ENCODE measurements around the gene FUCA2. TPM values are rescaled to one million over a fixed set of nuclear protein-coding genes. Genes with fewer than 3 reads are reported as not detected.
A peak's percentile ranks its signal among the peaks of the same experiment; 100 is the strongest.

Gene FUCA2
- total and polyA plus RNA-seq, 2 experiments from 2014 or later: 31.8 to 33.4 TPM

DNA sequence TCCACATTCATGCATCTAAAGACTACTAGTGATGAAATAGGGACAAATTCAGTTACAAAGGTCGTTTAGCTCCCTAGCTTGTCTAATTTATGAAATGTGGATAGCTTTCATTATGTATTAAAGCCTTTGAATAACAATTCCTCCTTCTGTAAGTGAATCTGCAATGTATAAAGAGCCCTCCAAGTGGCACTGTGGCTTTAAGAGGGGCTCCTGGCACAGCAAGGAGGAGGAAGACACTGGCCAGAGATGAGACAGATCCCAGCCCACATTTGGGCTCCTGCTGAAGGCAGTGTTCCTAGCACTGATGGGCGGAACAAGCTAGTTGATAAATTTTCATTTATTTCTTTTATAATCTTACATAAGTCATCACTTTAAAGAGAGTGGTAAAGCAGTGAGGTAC, 17.6 kb upstream of the FUCA2 start:
- H3K4me3 Mint-ChIP-seq: no peak overlapping the region
- Histone ChIP-seq H3K4me1 (ENCODE audit: insufficient read depth) (peaks cover 14% of the 10 kb centered on the region), H3K4me2 (0 out of 2 replicates have a peak overlapping the region, but pooled peaks have one; percentile 29), H3K79me2 (replicated peaks; ENCODE audit: insufficient read depth) (no peaks in the 10 kb centered on the region), H3K9me2 (ENCODE audit: insufficient read depth) (no peaks in the 10 kb centered on the region), H3K27ac (ENCODE audit: low read depth) (no peak overlapping the region), H3K36me3 (ENCODE audit: insufficient read depth) (no peaks in the 10 kb centered on the region), H3F3A (replicated peaks; ENCODE audit: low read depth) (no peaks in the 10 kb centered on the region), H4K20me1 (replicated peaks; ENCODE audit: insufficient read depth) (no peaks in the 10 kb centered on the region), H3K27me3 (ENCODE audit: insufficient read depth) (peaks cover 18% of the 10 kb centered on the region; the same call in 1 of the 2 replicates), H2AFZ (no peak overlapping the region), H3K4me3 (no peak overlapping the region)
- H3K27ac Mint-ChIP-seq: no peak overlapping the region
- H3K36me3 Mint-ChIP-seq (ENCODE audit: low read depth): no peaks in the 10 kb centered on the region
- TF ChIP-seq, protein P1, sequence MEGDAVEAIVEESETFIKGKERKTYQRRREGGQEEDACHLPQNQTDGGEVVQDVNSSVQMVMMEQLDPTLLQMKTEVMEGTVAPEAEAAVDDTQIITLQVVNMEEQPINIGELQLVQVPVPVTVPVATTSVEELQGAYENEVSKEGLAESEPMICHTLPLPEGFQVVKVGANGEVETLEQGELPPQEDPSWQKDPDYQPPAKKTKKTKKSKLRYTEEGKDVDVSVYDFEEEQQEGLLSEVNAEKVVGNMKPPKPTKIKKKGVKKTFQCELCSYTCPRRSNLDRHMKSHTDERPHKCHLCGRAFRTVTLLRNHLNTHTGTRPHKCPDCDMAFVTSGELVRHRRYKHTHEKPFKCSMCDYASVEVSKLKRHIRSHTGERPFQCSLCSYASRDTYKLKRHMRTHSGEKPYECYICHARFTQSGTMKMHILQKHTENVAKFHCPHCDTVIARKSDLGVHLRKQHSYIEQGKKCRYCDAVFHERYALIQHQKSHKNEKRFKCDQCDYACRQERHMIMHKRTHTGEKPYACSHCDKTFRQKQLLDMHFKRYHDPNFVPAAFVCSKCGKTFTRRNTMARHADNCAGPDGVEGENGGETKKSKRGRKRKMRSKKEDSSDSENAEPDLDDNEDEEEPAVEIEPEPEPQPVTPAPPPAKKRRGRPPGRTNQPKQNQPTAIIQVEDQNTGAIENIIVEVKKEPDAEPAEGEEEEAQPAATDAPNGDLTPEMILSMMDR (conservative IDR thresholded peaks at IDR 0.05; ENCODE audit: low read depth in 2 of 2): peak; percentile 32 to 46
- TF ChIP-seq ZNF114 (CRISPR knock-in tag; IDR thresholded peaks at IDR 0.05): no peak
- DNase-seq (ENCODE audit: low spot score): peak; percentile 54
- ATAC-seq: peak; percentile 90
- H3K4me1 Mint-ChIP-seq: peaks cover 10% of the 10 kb centered on the region
- H3K9me3 Mint-ChIP-seq: no peaks in the 10 kb centered on the region
- H3K27me3 Mint-ChIP-seq (ENCODE audit: insufficient read depth, low read depth, poor library complexity): peaks cover 4% of the 10 kb centered on the region

DNA sequence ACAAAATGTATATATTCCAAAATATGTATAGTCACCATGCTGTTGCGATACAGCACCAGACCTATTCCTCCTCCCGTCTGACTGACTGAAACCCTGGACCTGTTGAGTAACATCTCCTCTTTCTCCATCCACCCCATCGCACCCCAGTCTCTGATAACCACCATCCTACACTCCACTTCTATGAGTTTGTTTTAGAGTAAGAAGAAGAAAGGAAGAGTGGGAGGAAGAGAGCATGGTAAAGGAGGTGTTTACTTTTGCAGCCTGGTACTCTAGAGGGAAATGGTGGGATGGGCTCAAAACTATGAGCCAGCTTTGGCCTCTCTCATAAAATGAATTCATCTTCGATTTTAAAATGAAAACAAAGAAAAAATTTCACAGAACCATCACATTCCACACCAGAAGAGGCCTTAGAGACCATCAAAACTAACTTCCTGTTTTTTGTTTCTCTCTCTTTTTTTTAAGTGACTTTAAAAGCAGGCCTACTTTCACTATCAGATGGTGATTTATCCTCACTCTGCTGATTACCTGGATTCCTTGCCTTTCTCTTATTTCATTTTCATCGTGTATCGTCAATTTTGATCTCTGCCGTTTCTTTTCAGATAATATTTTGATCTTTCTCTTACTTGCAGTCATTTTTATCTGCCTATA, 16.8 kb upstream of the FUCA2 start:
- H3K4me1 ChIP-seq (ENCODE audit: insufficient read depth): peaks cover 14% of the 10 kb centered on the region
- no peaks in the 10 kb centered on the region for H3K36me3 ChIP-seq (ENCODE audit: insufficient read depth)
- no peak for TF ChIP-seq NANOG (IDR thresholded peaks at IDR 0.05; ENCODE audit: borderline replicate concordance)
- no peak for TF ChIP-seq JUNB (IDR thresholded peaks at IDR 0.05; ENCODE audit: unreplicated experiment)
- TF ChIP-seq, protein P2, sequence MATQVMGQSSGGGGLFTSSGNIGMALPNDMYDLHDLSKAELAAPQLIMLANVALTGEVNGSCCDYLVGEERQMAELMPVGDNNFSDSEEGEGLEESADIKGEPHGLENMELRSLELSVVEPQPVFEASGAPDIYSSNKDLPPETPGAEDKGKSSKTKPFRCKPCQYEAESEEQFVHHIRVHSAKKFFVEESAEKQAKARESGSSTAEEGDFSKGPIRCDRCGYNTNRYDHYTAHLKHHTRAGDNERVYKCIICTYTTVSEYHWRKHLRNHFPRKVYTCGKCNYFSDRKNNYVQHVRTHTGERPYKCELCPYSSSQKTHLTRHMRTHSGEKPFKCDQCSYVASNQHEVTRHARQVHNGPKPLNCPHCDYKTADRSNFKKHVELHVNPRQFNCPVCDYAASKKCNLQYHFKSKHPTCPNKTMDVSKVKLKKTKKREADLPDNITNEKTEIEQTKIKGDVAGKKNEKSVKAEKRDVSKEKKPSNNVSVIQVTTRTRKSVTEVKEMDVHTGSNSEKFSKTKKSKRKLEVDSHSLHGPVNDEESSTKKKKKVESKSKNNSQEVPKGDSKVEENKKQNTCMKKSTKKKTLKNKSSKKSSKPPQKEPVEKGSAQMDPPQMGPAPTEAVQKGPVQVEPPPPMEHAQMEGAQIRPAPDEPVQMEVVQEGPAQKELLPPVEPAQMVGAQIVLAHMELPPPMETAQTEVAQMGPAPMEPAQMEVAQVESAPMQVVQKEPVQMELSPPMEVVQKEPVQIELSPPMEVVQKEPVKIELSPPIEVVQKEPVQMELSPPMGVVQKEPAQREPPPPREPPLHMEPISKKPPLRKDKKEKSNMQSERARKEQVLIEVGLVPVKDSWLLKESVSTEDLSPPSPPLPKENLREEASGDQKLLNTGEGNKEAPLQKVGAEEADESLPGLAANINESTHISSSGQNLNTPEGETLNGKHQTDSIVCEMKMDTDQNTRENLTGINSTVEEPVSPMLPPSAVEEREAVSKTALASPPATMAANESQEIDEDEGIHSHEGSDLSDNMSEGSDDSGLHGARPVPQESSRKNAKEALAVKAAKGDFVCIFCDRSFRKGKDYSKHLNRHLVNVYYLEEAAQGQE (IDR thresholded peaks at IDR 0.05; ENCODE audit: unreplicated experiment): no peak
- no peak for TF ChIP-seq STAT1 (IDR thresholded peaks at IDR 0.05; ENCODE audit: unreplicated experiment)
- TF ChIP-seq CREB1 (CRISPR knock-in tag; IDR thresholded peaks at IDR 0.05; ENCODE audit: low read depth): no peak
- TF ChIP-seq ZNF331 (CRISPR knock-in tag; IDR thresholded peaks at IDR 0.05; ENCODE audit: low read depth): no peak
- no peak for TF ChIP-seq POLR2AphosphoS5 (IDR thresholded peaks at IDR 0.05; ENCODE audit: low read depth)
- TF ChIP-seq EZH2phosphoT487 (IDR thresholded peaks at IDR 0.05; ENCODE audit: unreplicated experiment): no peak
- Mint-ChIP-seq H3K9me3 (no peaks in the 10 kb centered on the region), H3K4me1 (peaks cover 10% of the 10 kb centered on the region), H3K27me3 (ENCODE audit: insufficient read depth, low read depth, poor library complexity) (peaks cover 8% of the 10 kb centered on the region), H3K27ac (no peak overlapping the region), H3K4me3 (no peak overlapping the region), H3K36me3 (ENCODE audit: low read depth) (no peaks in the 10 kb centered on the region)
- H3K9me2 ChIP-seq (ENCODE audit: insufficient read depth): no peaks in the 10 kb centered on the region
- no peak for DNase-seq (ENCODE audit: low spot score)
- H3K4me3 ChIP-seq: no peak overlapping the region
- peak overlapping the region; percentile 29; the same call in 1 of the 2 replicates for H3K4me2 ChIP-seq
- no peak for ATAC-seq
- H3K79me2 ChIP-seq (replicated peaks; ENCODE audit: insufficient read depth): no peaks in the 10 kb centered on the region
- no peak overlapping the region for H3K27ac ChIP-seq (ENCODE audit: low read depth)
- H4K20me1 ChIP-seq (replicated peaks; ENCODE audit: insufficient read depth): no peaks in the 10 kb centered on the region
- peaks cover 12% of the 10 kb centered on the region; the same call in 1 of the 2 replicates for H3K27me3 ChIP-seq (ENCODE audit: insufficient read depth)
- H3F3A ChIP-seq (replicated peaks; ENCODE audit: low read depth): no peaks in the 10 kb centered on the region
- peak overlapping the region; percentile 5; the same call in 1 of the 2 replicates for H2AFZ ChIP-seq

All from GM23338 (cell line).